ENCODE measurements around the gene MTHFD2. TPM values are rescaled to one million over a fixed set of nuclear protein-coding genes. Genes with fewer than 3 reads are reported as not detected.

Gene MTHFD2
- total RNA-seq, 1 experiment from 2014 or later = 470 TPM

- BruUV-seq (replicated peaks) = no TSS peak
- Mint-ChIP-seq H3K9me3 (ENCODE audit: unreplicated experiment) (no peaks in the 10 kb centered on the region), H3K27ac (ENCODE audit: unreplicated experiment) (no peak overlapping the region), H3K4me1 (ENCODE audit: low read depth, unreplicated experiment) (no peaks in the 10 kb centered on the region), H3K36me3 (ENCODE audit: insufficient read depth, unreplicated experiment) (no peaks in the 10 kb centered on the region), H3K4me3 (ENCODE audit: unreplicated experiment) (no peak overlapping the region), H3K27me3 (ENCODE audit: insufficient read depth, unreplicated experiment) (no peaks in the 10 kb centered on the region)
- Histone ChIP-seq H3K36me3 (ENCODE audit: control insufficient read depth, insufficient read depth, low read length) (no peaks in the 10 kb centered on the region), H3K27me3 (replicated peaks; ENCODE audit: control insufficient read depth, insufficient read depth, low read length) (no peaks in the 10 kb centered on the region), H3K4me1 (no peaks in the 10 kb centered on the region), H3K9me3 (no peaks in the 10 kb centered on the region), H3K4me3 (ENCODE audit: low read depth, low read length) (no peak overlapping the region)
- POLR2A ChIA-PET = no interaction called here
- TF ChIP-seq CTCF (IDR thresholded peaks at IDR 0.05; ENCODE audit: insufficient read depth in 1 of 2, low read depth in 1 of 2, low read length in 1 of 2, severe bottlenecking in 1 of 2, unreplicated experiment in 1 of 2) = no peak
- no peak for DNase-seq
- CTCF ChIA-PET = interaction anchor here (1.4 kb wide), 1 partner anchor 139 kb away, joined by 3 read pairs; no protein-coding TSS in a partner anchor
- intact Hi-C loops (cut with micrococcal nuclease; ENCODE audit: unreplicated experiment) = loop anchor here (5.0 kb wide), 3 partner anchors 139 to 334 kb away; no protein-coding TSS in a partner anchor
Measured at GRCh38 chr2:74252862-74253261, 54.4 kb downstream of the MTHFD2 start.

GRCh38 chr2:74253306-74253970 lies 55.0 kb downstream of the MTHFD2 start:
- no TSS peak for BruUV-seq (replicated peaks)
- Histone ChIP-seq H3K9me3 (no peaks in the 10 kb centered on the region), H3K27me3 (replicated peaks; ENCODE audit: control insufficient read depth, insufficient read depth, low read length) (no peaks in the 10 kb centered on the region), H3K4me3 (ENCODE audit: low read depth, low read length) (no peak overlapping the region), H3K36me3 (ENCODE audit: control insufficient read depth, insufficient read depth, low read length) (no peaks in the 10 kb centered on the region), H3K4me1 (no peaks in the 10 kb centered on the region)
- ChIA-PET POLR2A (no interaction called here), CTCF (interaction anchor here (1.4 kb wide), 1 partner anchor 138 kb away, joined by 3 read pairs; no protein-coding TSS in a partner anchor)
- no peaks in the 10 kb centered on the region for H3K27me3 Mint-ChIP-seq (ENCODE audit: insufficient read depth, unreplicated experiment)
- H3K36me3 Mint-ChIP-seq (ENCODE audit: insufficient read depth, unreplicated experiment) = no peaks in the 10 kb centered on the region
- H3K4me3 Mint-ChIP-seq (ENCODE audit: unreplicated experiment) = no peak overlapping the region
- no peaks in the 10 kb centered on the region for H3K9me3 Mint-ChIP-seq (ENCODE audit: unreplicated experiment)
- no peak for TF ChIP-seq CTCF (IDR thresholded peaks at IDR 0.05; ENCODE audit: insufficient read depth in 1 of 2, low read depth in 1 of 2, low read length in 1 of 2, severe bottlenecking in 1 of 2, unreplicated experiment in 1 of 2)
- H3K27ac Mint-ChIP-seq (ENCODE audit: unreplicated experiment) = no peak overlapping the region
- no peaks in the 10 kb centered on the region for H3K4me1 Mint-ChIP-seq (ENCODE audit: low read depth, unreplicated experiment)
- intact Hi-C loops (cut with micrococcal nuclease; ENCODE audit: unreplicated experiment) = loop anchor here (5.0 kb wide), 3 partner anchors 139 to 334 kb away; no protein-coding TSS in a partner anchor
- no peak for DNase-seq

- no peak for DNase-seq
- Mint-ChIP-seq H3K4me1 (ENCODE audit: low read depth, unreplicated experiment) (no peaks in the 10 kb centered on the region), H3K27ac (ENCODE audit: unreplicated experiment) (no peak overlapping the region), H3K36me3 (ENCODE audit: insufficient read depth, unreplicated experiment) (no peaks in the 10 kb centered on the region), H3K4me3 (ENCODE audit: unreplicated experiment) (no peak overlapping the region), H3K27me3 (ENCODE audit: insufficient read depth, unreplicated experiment) (no peaks in the 10 kb centered on the region), H3K9me3 (ENCODE audit: unreplicated experiment) (no peaks in the 10 kb centered on the region)
- no peaks in the 10 kb centered on the region for H3K36me3 ChIP-seq (ENCODE audit: control insufficient read depth, insufficient read depth, low read length)
- intact Hi-C loops (cut with micrococcal nuclease; ENCODE audit: unreplicated experiment) = loop anchor here (5.0 kb wide), 3 partner anchors 138 to 333 kb away; no protein-coding TSS in a partner anchor
- no peaks in the 10 kb centered on the region for H3K4me1 ChIP-seq
- TF ChIP-seq CTCF (IDR thresholded peaks at IDR 0.05; ENCODE audit: insufficient read depth in 1 of 2, low read depth in 1 of 2, low read length in 1 of 2, severe bottlenecking in 1 of 2, unreplicated experiment in 1 of 2) = no peak
- no peaks in the 10 kb centered on the region for H3K27me3 ChIP-seq (replicated peaks; ENCODE audit: control insufficient read depth, insufficient read depth, low read length)
- no TSS peak for BruUV-seq (replicated peaks)
- no peaks in the 10 kb centered on the region for H3K9me3 ChIP-seq
- ChIA-PET POLR2A (no interaction called here), CTCF (no interaction called here)
- H3K4me3 ChIP-seq (ENCODE audit: low read depth, low read length) = no peak overlapping the region
Measured at GRCh38 chr2:74253971-74254310, 55.5 kb downstream of the MTHFD2 start.

Measured in Caco-2 (cell line).